Stromal cell of bone marrow (primary cell): ENCODE measurements around the gene THUMPD2.
"Not testable (repeated sequence)": the region's sequence is repeated elsewhere in the genome, so short reads cannot be mapped to it uniquely, and the experiment has no call there.

ENCODE experiments used
- DNase-seq: peaks from one replicate; pipeline ENCODE4 v3.0.0-alpha.2; 2012; ENCODE audit warnings: low read depth

THUMPD2 gene, protein sequence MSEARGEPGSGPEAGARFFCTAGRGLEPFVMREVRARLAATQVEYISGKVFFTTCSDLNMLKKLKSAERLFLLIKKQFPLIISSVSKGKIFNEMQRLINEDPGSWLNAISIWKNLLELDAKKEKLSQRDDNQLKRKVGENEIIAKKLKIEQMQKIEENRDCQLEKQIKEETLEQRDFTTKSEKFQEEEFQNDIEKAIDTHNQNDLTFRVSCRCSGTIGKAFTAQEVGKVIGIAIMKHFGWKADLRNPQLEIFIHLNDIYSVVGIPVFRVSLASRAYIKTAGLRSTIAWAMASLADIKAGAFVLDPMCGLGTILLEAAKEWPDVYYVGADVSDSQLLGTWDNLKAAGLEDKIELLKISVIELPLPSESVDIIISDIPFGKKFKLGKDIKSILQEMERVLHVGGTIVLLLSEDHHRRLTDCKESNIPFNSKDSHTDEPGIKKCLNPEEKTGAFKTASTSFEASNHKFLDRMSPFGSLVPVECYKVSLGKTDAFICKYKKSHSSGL

DNA sequence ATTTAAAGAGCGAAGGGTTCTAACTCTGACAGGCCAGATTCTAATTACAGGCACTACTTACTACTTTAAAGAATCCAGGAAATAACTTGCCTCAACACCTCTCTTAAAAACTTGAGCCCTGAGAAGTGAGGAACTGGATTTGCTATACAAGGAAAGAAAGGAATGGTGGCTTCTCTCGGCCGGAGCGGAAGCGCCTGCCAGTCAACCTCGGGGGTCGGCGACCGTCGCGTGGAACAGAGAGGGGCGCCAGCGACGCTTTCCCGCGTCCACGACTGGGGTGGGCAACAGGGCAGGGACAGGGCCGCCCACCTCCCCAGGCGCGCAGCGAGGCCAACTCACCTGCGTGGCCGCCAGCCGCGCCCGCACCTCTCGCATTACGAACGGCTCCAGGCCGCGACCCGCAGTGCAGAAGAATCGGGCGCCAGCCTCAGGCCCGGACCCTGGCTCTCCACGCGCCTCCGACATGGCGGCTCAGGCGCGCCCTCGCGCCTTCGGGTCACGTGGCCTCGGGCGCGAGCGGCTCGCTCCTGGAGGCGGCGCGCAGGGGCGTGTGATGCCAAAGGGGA lies at the start of gene THUMPD2:
Gene THUMPD2, minus strand, starts transcription at position 484 of the 566 bp plus-strand sequence. Its CDS starts 19 bp downstream, at position 465.
- peak; percentile 50 for DNase-seq

DNA sequence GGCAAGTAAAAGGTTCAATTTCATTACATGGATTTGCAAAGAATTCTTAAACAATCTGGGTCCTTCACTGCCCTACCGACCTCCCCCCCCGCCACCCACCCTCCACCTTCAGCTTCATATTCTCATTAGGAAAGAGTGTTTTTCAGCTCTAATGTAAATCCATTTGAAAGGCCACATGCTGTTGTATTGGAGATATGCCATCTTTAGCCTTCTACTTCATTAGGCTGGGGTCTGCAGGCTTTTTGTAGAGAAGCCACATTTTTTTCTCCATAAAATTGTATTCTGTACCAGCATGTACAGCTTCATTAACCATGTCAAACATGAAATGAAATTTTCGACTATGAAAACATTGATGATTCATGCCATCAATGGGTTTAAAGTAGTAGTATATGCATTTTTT lies 42.8 kb upstream of the THUMPD2 start:
- no peak for DNase-seq

DNA sequence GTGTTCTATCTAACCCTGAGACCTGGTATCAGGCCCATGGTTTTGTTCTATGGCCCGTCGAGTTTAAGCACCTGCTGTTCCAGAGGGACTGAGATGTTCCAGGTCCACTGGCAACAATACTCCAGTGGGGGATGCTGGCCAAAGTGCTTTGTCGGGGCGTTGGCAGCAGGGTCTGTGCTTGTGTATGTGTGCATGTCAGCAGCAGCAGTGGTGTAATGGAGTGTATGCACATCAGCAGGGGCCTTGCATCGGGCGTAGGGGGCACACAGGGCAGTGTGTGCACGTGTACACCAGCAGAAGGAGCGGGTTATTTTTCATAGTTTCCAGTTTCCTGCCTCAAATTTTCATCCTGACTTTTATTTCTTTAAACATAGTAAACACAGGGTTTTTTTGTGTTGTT lies 37.8 kb upstream of the THUMPD2 start:
- DNase-seq = no peak

DNA sequence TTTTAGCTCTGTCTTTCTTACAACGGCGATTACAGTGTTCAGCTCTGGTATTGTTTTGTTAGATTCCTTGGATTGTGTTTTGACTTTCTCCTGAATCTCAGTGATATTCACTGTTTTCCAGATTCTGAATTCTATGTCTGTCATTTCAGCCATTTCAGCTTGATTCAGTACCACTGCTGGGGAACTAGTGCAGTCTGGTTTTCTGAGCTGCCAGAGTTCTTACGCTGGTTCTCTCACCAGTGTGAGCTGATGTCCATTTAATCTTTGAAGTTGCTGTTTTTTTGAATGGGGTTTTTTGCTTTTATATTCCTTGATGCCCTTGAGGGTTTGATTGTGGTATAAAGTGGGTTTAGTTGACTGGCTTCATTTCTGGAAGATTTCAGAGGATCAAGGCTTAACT lies 37.4 kb upstream of the THUMPD2 start:
- DNase-seq = no peak

DNA sequence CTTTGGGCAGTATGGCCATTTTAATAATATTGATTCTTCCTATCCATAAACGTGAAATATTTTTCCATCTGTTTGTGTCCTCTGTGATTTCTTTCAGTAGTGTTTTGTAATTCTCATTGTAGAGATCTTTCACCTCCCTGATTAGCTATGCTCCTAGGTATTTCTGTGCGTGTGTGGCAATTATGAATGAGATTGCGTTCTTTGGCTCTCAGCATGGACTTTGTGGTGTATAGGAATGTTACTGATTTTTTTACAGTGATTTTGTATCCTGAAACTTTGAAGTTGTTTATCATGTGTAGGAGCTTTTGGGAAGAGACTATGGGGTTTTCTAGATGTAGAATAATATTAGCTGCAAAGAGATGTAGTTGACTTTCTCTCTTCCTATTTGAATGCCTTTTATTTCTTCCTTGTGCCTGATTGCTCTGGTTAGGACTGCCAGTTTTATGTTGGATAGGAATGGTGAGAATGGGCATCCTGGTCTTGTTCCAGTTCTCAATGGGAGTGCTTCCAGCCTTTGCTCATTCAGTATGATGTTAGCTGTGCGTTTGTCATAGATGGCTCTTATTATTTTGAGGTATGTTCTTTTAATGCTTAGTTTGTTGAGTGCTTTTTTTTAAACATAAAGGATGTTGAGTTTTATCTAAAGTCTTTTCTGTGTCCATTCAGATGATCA lies 27.0 kb upstream of the THUMPD2 start:
- no peak for DNase-seq

DNA sequence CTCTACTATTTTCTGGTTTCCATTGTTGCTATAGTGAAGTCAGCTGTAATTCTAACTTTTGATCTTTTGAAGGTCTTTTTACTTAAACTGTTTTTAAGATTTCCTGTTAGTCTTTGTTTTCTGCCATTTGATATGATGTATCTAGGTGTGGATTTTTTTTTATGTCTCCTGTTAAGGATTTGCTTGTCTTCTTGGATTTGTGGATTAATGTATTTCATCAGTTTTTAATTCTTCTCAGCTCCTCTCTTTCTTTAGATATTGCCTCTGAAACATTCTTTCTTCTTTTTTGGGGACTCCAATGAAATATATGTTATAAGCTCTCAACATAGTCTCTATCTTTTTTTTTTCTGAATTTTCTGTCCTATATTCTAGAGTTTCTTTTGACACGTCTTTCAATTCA lies 24.8 kb upstream of the THUMPD2 start:
- no peak for DNase-seq

DNA sequence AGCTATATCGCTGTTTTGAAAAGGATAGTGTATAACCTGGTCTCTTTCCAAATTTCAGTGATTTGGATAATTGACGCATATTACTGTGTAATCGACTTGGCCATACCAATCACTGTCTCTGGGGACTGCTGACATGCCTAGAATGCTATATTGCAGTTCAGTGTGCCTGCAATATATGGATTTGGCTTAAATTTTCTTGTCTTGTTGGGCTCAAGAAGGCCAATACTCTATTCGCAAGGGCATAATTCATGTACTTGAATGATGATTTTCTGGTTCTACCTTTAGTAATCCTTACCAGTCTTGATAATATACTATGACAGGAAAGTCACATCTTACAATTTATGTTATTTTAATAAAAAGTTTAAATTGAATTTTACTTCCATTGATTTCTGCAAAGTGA lies 21.7 kb upstream of the THUMPD2 start:
- DNase-seq = no peak

DNA sequence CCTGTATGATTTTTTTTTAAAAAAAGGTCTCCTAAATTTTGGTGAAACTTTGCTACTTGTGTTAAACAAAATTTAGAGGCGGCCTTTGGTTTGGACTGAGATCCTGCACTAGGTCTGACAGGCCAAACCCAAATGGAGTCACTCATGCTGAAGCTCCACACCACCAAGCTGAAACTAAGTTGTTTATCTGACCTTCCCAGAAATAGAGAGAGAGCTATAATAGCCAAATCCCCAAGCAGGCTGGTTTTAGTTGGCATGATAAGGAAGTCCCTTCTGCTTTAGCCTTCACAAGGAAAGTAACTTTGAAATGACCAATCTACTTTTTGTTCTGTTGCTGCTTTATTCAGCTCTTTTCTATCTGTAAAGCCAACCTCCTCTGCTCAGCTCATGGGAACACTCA lies 17.1 kb upstream of the THUMPD2 start:
- no peak for DNase-seq

DNA sequence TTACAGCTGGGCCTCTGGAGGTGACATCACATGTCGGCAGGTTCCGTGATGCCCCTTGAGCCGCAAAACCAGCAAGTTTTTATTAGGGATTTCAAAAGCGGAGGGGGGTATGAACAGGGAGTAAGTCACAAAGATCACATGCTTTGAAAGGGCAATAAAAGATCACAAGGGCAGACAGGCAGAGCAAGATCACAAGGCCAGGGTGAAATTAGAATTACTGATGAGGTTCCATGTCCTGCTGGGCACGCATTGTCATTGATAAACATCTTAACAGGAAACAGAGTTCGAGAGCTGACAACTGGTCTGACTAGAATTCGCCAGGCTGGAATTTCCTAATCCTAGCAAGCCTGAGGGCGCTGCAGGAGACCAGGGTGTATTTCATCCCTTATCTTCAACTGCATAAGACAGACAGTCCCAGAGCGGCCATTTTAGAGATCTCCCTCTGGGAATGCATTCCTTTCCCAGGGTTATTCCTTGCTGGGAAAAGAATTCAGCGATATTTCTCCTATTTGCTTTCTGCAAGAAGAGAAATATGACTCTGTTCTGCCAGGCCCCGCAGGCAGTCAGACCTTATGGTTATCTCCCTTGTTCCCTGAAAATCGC lies 11.3 kb upstream of the THUMPD2 start:
- DNase-seq = not testable (repeated sequence)

DNA sequence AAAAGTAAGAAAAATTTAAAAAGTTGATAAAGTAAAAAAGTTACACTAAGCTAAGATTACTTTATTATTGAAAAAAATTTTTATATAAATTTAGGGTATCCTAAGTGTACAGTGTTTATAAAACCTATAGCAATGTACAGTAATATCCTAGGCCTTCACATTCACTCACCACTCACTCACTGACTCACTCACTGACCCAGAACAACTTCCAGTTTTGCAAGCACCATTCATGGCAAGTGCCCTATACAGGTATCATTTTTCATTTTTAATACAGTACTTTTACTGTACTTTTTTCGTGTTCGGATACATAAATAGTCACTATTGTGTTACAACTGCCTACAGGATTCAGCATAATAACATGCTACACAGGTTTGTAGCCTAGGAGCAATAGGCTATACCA lies 8.9 kb upstream of the THUMPD2 start:
- DNase-seq = no peak

DNA sequence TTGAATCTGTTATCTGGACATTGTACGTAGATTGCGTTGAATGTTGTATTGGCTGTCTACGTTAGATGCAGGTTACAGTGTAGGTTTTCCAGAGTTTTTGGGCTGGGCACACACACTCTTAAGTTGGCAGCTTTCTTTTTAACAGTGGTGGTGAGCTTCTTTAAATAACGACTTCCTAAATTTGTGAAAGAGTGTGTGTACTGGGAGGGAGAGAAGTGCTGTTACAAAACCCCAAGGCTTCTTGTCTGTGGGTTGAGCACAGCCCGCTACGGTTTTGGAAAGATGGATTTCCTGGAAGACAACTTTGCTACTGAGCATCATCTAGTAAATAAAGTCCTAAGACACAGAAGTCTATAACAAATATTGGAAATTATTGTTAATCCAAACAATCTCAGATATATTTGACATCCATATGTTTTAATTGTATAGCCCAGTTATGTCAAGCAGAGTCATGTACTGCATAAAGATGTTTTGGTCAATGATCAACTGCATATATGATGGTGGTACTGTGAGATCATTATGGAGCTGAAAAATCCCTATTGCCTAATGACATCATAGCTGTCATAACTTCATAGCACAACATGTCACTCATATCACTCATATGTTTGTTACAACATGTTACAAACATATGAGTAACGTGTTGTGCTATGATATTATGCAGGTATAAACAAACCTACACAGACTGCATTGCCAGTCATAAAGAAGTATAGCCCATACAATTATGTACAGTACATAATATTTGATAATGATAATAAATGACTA lies 7.9 kb upstream of the THUMPD2 start:
- no peak for DNase-seq

DNA sequence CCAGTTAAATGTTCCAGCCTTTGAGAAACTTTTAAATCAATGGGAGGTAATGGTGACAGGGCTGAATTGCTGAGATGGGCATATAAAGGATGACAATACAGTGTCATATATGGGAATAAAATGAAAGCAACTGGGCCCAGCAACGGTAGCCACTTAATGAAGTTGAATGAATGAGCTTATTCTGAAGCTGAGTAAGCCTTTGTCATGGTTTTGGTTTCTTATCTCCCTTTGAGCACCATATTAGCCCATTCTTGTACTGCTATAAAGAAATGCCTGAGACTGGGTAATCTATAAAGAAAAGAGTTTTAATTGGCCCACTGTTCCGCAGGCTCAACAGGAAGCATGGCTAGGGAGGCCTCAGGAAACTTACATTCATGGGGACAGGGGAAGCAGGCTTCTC lies 3.5 kb upstream of the THUMPD2 start:
- DNase-seq = no peak

DNA sequence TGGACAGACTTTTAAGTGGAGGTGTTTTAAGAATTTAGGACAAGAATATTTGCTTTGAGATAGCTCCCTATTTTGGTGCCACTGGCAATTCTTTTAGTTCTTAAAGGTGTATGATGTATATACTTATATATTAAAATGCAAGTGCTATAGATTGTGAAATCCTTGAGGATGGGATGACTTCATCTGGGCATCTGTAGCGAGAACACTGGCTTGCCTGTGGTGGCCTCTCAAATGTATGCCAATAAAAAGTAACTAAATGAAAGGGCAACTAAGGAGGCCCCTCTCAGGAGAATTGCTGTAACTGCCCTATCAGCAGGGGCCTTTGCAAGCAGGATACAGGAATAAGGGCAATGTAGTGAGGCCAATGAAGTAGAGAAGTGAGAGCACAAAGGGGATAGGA lies 2.6 kb upstream of the THUMPD2 start:
- no peak for DNase-seq

DNA sequence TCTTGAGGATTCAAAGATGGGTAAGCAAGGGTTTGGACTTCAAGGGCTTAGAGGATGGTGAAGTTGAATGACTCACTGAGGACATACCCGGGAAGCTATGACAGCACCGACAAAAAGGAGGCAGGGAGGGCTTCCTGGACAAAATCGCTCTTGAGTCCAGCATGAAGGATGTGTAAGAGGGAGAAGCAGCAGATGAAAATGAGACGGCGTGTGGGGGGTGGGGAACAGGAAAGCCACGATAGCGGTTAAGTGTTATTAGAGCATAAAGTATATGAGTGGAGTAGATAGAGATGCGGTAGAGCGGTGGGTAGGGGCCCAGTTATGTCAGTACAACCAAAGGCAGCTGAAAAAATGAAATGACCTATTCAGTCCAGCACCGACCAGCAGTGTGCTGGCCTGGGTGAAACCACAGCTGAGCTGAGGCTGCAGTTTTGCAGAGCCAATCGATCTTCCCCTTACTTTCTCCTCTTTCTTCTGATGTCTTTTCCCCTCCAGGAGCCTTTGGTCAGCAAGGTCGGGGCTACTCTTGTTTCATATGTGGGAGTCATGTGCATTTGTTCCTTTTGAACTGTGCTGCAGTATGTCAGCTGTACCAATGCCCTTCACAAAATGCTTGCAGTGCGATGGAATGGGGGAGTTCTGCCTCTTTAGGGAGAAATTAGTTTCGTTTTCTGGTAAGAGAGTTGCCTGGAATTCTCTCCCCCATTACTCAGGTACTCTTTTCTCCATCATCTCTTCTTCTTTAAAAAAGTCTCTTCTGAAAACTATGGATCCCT lies 2.0 kb upstream of the THUMPD2 start:
- peak; percentile 6 for DNase-seq

DNA sequence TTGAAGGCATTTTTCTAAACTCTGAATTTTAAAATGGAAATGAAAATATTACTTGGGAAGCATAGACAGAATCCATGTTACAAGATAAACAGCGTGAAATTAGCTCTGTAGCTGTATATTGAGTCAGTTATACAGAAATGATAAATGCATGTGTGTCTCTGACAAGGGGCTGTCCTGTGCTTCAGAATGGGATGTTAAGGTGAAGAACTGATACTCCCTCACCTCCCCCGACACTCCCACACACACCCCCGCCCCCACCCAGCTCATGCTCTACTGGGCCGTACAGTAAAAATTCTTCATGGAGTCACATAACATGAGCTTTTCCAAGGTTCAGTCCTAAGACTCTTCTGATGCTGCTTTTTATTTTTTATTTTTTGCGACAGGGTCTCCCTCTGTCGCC lies 869 bp upstream of the THUMPD2 start:
- no peak for DNase-seq

DNA sequence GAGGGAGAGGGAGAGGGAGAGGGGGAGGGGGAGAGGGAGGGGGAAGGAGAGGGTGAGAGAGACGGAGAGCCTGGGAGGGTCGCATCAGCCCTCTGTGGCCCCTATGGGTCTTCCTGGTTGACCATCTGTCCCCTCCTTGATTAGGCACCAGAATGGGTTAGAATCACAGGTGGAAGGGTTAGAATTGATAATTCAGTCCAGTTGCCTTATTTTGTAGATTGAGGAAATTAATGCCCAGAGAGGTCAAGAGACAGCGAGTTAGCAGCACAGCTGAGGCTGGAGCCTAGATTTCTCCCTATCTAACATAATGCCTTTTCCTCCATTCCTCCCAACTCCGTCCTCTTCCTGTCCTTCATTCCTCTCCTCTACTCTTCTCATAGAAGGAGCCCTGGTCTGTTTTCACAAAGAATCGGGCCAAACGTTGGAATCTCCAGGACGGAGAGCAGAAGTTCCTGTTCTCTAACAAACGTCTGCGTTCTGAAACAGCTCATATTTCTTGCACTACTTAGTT lies 338 bp upstream of the THUMPD2 start:
- DNase-seq = no peak

DNA sequence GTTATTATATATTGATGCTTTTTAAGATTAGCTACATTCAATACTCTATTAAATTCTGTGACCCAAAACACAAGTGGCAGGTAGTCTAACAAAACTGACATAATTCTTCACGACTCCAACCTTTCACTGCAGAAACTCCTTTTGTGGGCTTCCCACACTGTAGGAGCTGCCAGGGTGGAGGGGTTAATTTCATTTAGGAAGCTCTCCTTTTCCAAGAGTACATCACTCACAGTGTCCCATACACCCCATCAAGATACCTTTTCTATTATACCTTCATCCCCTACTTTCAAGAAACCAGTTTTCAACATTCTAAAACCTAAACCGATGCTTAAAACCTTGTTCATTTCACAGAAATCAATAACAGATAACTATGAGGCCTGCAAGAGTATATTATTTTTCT lies 825 bp downstream of the THUMPD2 start:
- DNase-seq = no peak

DNA sequence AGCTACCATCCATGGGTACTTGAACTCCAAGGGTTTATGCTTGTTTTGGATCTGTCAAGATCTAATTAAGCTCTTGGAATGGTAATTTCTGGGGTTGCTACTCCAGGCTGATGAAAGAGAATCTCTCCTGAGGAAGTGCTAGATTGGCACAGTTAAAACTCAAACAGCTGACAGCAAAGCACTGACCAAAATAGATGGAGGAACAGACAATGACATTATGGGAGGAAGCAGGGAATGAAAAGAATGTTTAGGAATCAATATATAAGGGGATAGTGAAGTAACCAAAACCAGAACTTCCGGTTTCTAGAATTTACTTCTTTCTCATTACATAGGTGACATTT lies 6.3 kb downstream of the THUMPD2 start:
- no peak for DNase-seq

DNA sequence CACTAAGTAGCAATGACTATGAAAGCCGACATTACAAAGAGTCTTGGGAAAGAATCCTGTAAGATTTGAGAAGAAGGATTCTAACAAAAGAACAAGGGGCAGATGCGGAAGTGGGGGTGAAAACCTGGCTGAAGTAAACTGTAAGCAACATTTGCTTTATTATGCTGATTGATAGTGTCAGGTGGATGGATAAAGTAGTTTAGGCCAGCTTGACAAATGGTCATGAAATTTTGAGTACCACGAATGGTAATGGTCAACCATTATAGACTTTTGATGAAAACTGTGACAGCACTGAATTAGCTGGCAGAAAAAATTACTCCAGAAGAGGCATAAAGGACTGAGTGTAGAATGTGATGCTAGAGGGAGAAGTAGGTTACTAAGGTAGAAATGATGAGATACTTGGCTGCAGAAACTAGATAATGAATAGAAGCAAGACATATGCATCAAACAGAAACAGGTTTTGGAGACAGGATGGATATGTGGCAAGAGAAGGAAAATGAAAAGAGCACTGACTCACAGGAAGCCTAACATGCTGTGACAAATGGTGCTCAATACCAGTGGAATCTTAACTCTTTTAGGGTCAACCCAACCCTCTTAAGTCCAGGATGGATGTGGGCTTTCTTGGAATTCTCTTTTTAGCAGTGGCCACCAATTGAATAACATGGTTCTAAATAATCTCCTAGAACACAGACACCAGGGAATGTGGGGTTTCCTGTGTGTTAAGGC lies 6.8 kb downstream of the THUMPD2 start:
- no peak for DNase-seq

DNA sequence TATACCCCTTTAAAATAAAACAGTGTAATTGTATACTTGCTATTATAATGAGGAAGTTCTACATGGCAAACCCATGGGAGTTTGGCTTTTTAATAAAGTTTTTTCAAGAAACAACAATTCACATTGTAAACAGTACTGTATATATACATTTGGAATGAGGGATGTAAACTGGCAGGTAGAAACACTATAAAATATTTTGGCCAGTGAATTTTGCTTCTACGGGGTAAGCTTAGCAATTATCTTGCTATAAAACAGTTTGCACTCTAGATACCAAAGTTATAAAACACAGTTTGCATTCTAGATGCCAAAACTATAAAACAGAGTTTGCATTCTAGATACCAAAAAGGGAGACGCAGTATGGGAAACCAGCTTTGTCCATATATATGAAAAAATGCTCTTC lies 16.6 kb downstream of the THUMPD2 start:
- no peak for DNase-seq
